ENCODE data around the gene SPN.
"Not testable (repeated sequence)": the region's sequence is repeated elsewhere in the genome, so short reads cannot be mapped to it uniquely, and the experiment has no call there.

DNA sequence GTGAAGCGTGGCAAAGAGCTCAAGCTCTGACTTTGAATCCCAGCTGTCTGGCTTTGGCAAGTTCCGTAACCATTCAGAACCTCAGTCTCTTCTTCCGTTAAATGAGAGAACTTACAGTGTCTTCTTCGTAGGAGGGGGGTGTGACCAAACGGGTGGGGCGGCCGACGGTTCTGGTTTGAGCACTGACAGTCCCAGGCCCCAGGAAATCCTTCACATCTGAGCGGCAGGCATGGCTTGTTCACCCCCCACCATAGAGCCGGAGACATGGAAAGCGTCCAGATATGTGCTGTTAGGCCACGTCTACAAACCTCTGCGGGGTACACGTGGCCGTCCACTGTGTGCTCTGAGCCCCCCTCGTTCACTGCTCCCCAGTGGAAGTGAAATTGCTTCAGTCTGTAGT, 27.1 kb upstream of the SPN start:
- TF ChIP-seq POLR2A (IDR thresholded peaks at IDR 0.05; ENCODE audit: low read depth, low read length); POLR2AphosphoS5 (IDR thresholded peaks at IDR 0.05; ENCODE audit: low read depth, low read length); TAF1 (IDR thresholded peaks at IDR 0.05; ENCODE audit: borderline replicate concordance, low read depth, low read length): not testable (repeated sequence)

All from GM12892 (cell line).